ENCODE results near the gene SUN2. TPM values are rescaled to one million over a fixed set of nuclear protein-coding genes. Genes with fewer than 3 reads are reported as not detected.

SUN2 gene
- total and polyA plus RNA-seq, 7 donors: 57.6 to 152 (median 101) TPM

- no peak overlapping the region for H3K4me3 ChIP-seq
Observed at GRCh38 chr22:38710351-38710750, 45.4 kb downstream of the SUN2 start.

GRCh38 chr22:38709306-38709705, 46.5 kb downstream of the SUN2 start:
- TF ChIP-seq CTCF (IDR thresholded peaks at IDR 0.05): no peak
- DNase-seq: no peak
- H3K9me3 ChIP-seq: no peaks in the 10 kb centered on the region
- ATAC-seq: no peak
- H3K4me1 ChIP-seq: peaks cover 50% of the 10 kb centered on the region
- no peak overlapping the region for H3K27ac ChIP-seq
- peaks cover 0 to 33% of the 10 kb centered on the region in 2 donors for H3K36me3 ChIP-seq (ENCODE audit: insufficient read depth in 1 of 2, low read depth in 1 of 2)
- WGBS, 3 donors: 74 to 81% (median 76%) methylated on average over 3 of the region's 3 CpGs
- intact Hi-C loops (cut with DNase I): no loop called here
- no peaks in the 10 kb centered on the region for H3K27me3 ChIP-seq (ENCODE audit: insufficient read depth in 3 of 3, low read length in 2 of 3)
- H3K4me3 ChIP-seq: no peak overlapping the region

More at GRCh38 chr22:38710351-38710750, 45.4 kb downstream of the SUN2 start:
- DNase-seq (no peak), ATAC-seq (no peak)
- TF ChIP-seq CTCF (IDR thresholded peaks at IDR 0.05): no peak
- H3K27me3 ChIP-seq (ENCODE audit: insufficient read depth in 3 of 3, low read length in 2 of 3): no peaks in the 10 kb centered on the region
- H3K27ac ChIP-seq: no peak overlapping the region
- H3K9me3 ChIP-seq: no peaks in the 10 kb centered on the region
- intact Hi-C loops (cut with DNase I): no loop called here
- H3K4me1 ChIP-seq: peaks cover 51% of the 10 kb centered on the region
- 92 to 95% (median 92%) methylated on average over 3 of the region's 3 CpGs for WGBS, 3 donors
- peaks cover 0 to 33% of the 10 kb centered on the region in 2 donors for H3K36me3 ChIP-seq (ENCODE audit: insufficient read depth in 1 of 2, low read depth in 1 of 2)

- Histone ChIP-seq H3K4me1 (peaks cover 40% of the 10 kb centered on the region), H3K36me3 (ENCODE audit: insufficient read depth in 1 of 2, low read depth in 1 of 2) (peaks cover 0 to 32% of the 10 kb centered on the region in 2 donors), H3K27me3 (ENCODE audit: insufficient read depth in 3 of 3, low read length in 2 of 3) (no peaks in the 10 kb centered on the region), H3K27ac (no peak overlapping the region), H3K4me3 (peak overlapping the region; percentile 98), H3K9me3 (no peaks in the 10 kb centered on the region)
- 72 to 87% (median 75%) methylated on average over 3 of the region's 3 CpGs for WGBS, 3 donors
- DNase-seq (no peak), ATAC-seq (no peak)
- intact Hi-C loops (cut with DNase I): no loop called here
- no peak for TF ChIP-seq CTCF (IDR thresholded peaks at IDR 0.05)
Observed at GRCh38 chr22:38707984-38708383, 47.8 kb downstream of the SUN2 start.

GRCh38 chr22:38707346-38707745, 48.5 kb downstream of the SUN2 start:
- 17 to 40% (median 22%) methylated on average over 2 of the region's 2 CpGs for WGBS, 3 donors
- Histone ChIP-seq H3K4me3 (peak overlapping the region; percentile 98), H3K36me3 (ENCODE audit: insufficient read depth in 1 of 2, low read depth in 1 of 2) (peaks cover 0 to 25% of the 10 kb centered on the region in 2 donors), H3K9me3 (no peaks in the 10 kb centered on the region), H3K27me3 (ENCODE audit: insufficient read depth in 3 of 3, low read length in 2 of 3) (no peaks in the 10 kb centered on the region), H3K27ac (peak overlapping the region; percentile 98), H3K4me1 (peaks cover 35% of the 10 kb centered on the region)
- DNase-seq (no peak), ATAC-seq (peak in 3 of 4 donors; percentile 9 to 17 (median 12))
- intact Hi-C loops (cut with DNase I): no loop called here
- TF ChIP-seq CTCF (IDR thresholded peaks at IDR 0.05): no peak

GRCh38 chr22:38706901-38707195, 49.0 kb downstream of the SUN2 start:
- no peak for TF ChIP-seq CTCF (IDR thresholded peaks at IDR 0.05)
- WGBS, 3 donors: 4 to 7% (median 6%) methylated on average over 4 of the region's 4 CpGs
- Histone ChIP-seq H3K4me1 (peaks cover 31% of the 10 kb centered on the region), H3K4me3 (peak overlapping the region; percentile 98), H3K36me3 (ENCODE audit: insufficient read depth in 1 of 2, low read depth in 1 of 2) (peaks cover 0 to 24% of the 10 kb centered on the region in 2 donors), H3K9me3 (no peaks in the 10 kb centered on the region), H3K27me3 (ENCODE audit: insufficient read depth in 3 of 3, low read length in 2 of 3) (no peaks in the 10 kb centered on the region), H3K27ac (peak overlapping the region; percentile 98)
- ATAC-seq (no peak), DNase-seq (no peak)
- intact Hi-C loops (cut with DNase I): no loop called here

All from psoas muscle (tissue), 8 donors.